NCI-H524 (cell line): ENCODE measurements around the gene CADM2.
A peak's percentile ranks its signal among the peaks of the same experiment; 100 is the strongest.
"Not testable (repeated sequence)": the region's sequence is repeated elsewhere in the genome, so short reads cannot be mapped to it uniquely, and the experiment has no call there.

Experiments
- DNase-seq, 2 experiments: peaks; one replicate each; lab custom pipeline; 2025; lab: John Stamatoyannopoulos, UW

CADM2 gene

GRCh38 chr3:85672761-85673160 is 714.0 kb downstream of the CADM2 start:
- no peak for DNase-seq

GRCh38 chr3:85678713-85679112 is 719.9 kb downstream of the CADM2 start:
- DNase-seq: no peak

- no peak for DNase-seq
Observed at GRCh38 chr3:85681906-85682305, 723.1 kb downstream of the CADM2 start.

- DNase-seq: no peak
Observed at GRCh38 chr3:85691196-85691595, 732.4 kb downstream of the CADM2 start.

GRCh38 chr3:85697156-85697555 is 738.4 kb downstream of the CADM2 start:
- DNase-seq: no peak

- no peak for DNase-seq
Observed at GRCh38 chr3:85706130-85706529, 747.3 kb downstream of the CADM2 start.

GRCh38 chr3:85708325-85708724 is 749.5 kb downstream of the CADM2 start:
- not testable (repeated sequence) for DNase-seq

- no peak for DNase-seq
Observed at GRCh38 chr3:85709346-85709892, 750.6 kb downstream of the CADM2 start.

- DNase-seq: no peak
Observed at GRCh38 chr3:85710490-85710889, 751.7 kb downstream of the CADM2 start.

GRCh38 chr3:85721409-85722145 is 762.8 kb downstream of the CADM2 start:
- DNase-seq: no peak

- no peak for DNase-seq
Observed at GRCh38 chr3:85725809-85726208, 767.0 kb downstream of the CADM2 start.

- DNase-seq: no peak
Observed at GRCh38 chr3:85726241-85726640, 767.5 kb downstream of the CADM2 start.

GRCh38 chr3:85737846-85738245 is 779.1 kb downstream of the CADM2 start:
- no peak for DNase-seq

GRCh38 chr3:85740561-85740960 is 781.8 kb downstream of the CADM2 start:
- DNase-seq: no peak

- no peak for DNase-seq
Observed at GRCh38 chr3:85758442-85758841, 799.7 kb downstream of the CADM2 start.

- no peak for DNase-seq
Observed at GRCh38 chr3:85760342-85760741, 801.6 kb downstream of the CADM2 start.

GRCh38 chr3:85780806-85781205 is 822.0 kb downstream of the CADM2 start:
- DNase-seq: peak; percentile 83 to 96

- no peak for DNase-seq
Observed at GRCh38 chr3:85781806-85782205, 823.0 kb downstream of the CADM2 start.

- DNase-seq: peak; percentile 71 to 87
Observed at GRCh38 chr3:85783291-85783690, 824.5 kb downstream of the CADM2 start.

GRCh38 chr3:85785766-85786165 is 827.0 kb downstream of the CADM2 start:
- DNase-seq: no peak

- DNase-seq: no peak
Observed at GRCh38 chr3:85790445-85791030, 831.7 kb downstream of the CADM2 start.

- no peak for DNase-seq
Observed at GRCh38 chr3:85796140-85796539, 837.4 kb downstream of the CADM2 start.

GRCh38 chr3:85800676-85801075 is 841.9 kb downstream of the CADM2 start:
- peak; percentile 71 to 91 for DNase-seq

GRCh38 chr3:85801955-85802354 is 843.2 kb downstream of the CADM2 start:
- DNase-seq: peak; percentile 11 to 67
